GM23338 (cell line): ENCODE results near the gene IGF1R. TPM values are rescaled to one million over a fixed set of nuclear protein-coding genes. Genes with fewer than 3 reads are reported as not detected.

Experiments used
- ATAC-seq: fragments of 200-7000 bp; cut with Tn5 transposase; 3 replicates; pipeline ENCODE4 v1.9.1; 2020
- DNase-seq: peaks from one replicate; pipeline ENCODE4 v3.0.0-alpha.2; 2015; ENCODE audit warnings: low spot score
- H2AFZ ChIP-seq: fragments of 200-600 bp; sonication (generic); 2 replicates; pipeline ENCODE4 v1.8.0; 2016; ENCODE audit warnings: antibody characterized with exemption, mild to moderate bottlenecking, moderate library complexity
- H3F3A ChIP-seq: fragments of 200-600 bp; sonication (generic); replicated peaks from 2 replicates; pipeline ENCODE4 v1.8.0; 2017; ENCODE audit warnings: antibody characterized with exemption, mixed run types, low read depth
- H3K27ac ChIP-seq: fragments of 200-600 bp; sonication (generic); 2 replicates; pipeline ENCODE4 v1.6.1; 2016; ENCODE audit warnings: low read depth
- H3K27me3 ChIP-seq: fragments of 200-600 bp; sonication (generic); 2 replicates; pipeline ENCODE4 v1.8.0; 2016; ENCODE audit warnings: mild to moderate bottlenecking, mixed run types, moderate library complexity; ENCODE audit not compliant: insufficient read depth
- H3K36me3 ChIP-seq: fragments of 200-600 bp; sonication (generic); 2 replicates; pipeline ENCODE4 v1.8.0; 2016; ENCODE audit warnings: mild to moderate bottlenecking; ENCODE audit not compliant: insufficient read depth
- H3K4me1 ChIP-seq: fragments of 200-600 bp; sonication (generic); 2 replicates; pipeline ENCODE4 v1.8.0; 2016; ENCODE audit warnings: mild to moderate bottlenecking, moderate library complexity; ENCODE audit not compliant: insufficient read depth
- H3K4me2 ChIP-seq: fragments of 200-600 bp; sonication (generic); 2 replicates; pipeline ENCODE4 v1.7.1; 2017; ENCODE audit warnings: mixed run types
- H3K4me3 ChIP-seq: fragments of 200-600 bp; sonication (generic); 2 replicates; pipeline ENCODE4 v1.6.1; 2016; ENCODE audit warnings: mixed run types
- H3K79me2 ChIP-seq: fragments of 200-600 bp; sonication (generic); replicated peaks from 2 replicates; pipeline ENCODE4 v1.8.0; 2017; ENCODE audit warnings: mild to moderate bottlenecking; ENCODE audit not compliant: insufficient read depth
- H3K9me2 ChIP-seq: fragments of 200-600 bp; sonication (generic); 2 replicates; pipeline ENCODE4 v1.8.0; 2017; ENCODE audit not compliant: insufficient read depth
- H4K20me1 ChIP-seq: fragments of 200-600 bp; sonication (generic); replicated peaks from 2 replicates; pipeline ENCODE4 v1.8.0; 2017; ENCODE audit warnings: mild to moderate bottlenecking; ENCODE audit not compliant: insufficient read depth
- H3K27ac Mint-ChIP-seq: 2 replicates; pipeline ENCODE4 v1.8.0; 2020; ENCODE audit warnings: inconsistent platforms, mild to moderate bottlenecking, moderate library complexity, mixed read lengths
- H3K27me3 Mint-ChIP-seq: 3 replicates; pipeline ENCODE4 v1.8.0; 2022; ENCODE audit warnings: low read depth, mild to moderate bottlenecking, moderate library complexity, mixed read lengths, inconsistent platforms; ENCODE audit not compliant: insufficient read depth, poor library complexity
- H3K36me3 Mint-ChIP-seq: 3 replicates; pipeline ENCODE4 v1.8.0; 2021; ENCODE audit warnings: low read depth, mild to moderate bottlenecking, inconsistent platforms, moderate library complexity, mixed read lengths
- H3K4me1 Mint-ChIP-seq: 3 replicates; pipeline ENCODE4 v1.8.0; 2020; ENCODE audit warnings: mild to moderate bottlenecking, inconsistent platforms, mixed read lengths
- H3K4me3 Mint-ChIP-seq: 3 replicates; pipeline ENCODE4 v1.8.0; 2021; ENCODE audit warnings: moderate library complexity, mild to moderate bottlenecking, inconsistent platforms, mixed read lengths
- H3K9me3 Mint-ChIP-seq: 3 replicates; pipeline ENCODE4 v1.8.0; 2020; ENCODE audit warnings: moderate library complexity, mild to moderate bottlenecking, inconsistent platforms, mixed read lengths
- EZH2phosphoT487 ChIP-seq: fragments of 200-600 bp; sonication (generic); IDR thresholded peaks from one replicate; pipeline ENCODE4 v1.8.1; 2018; ENCODE audit warnings: antibody characterized with exemption; ENCODE audit not compliant: unreplicated experiment
- JUNB ChIP-seq: IDR thresholded peaks from one replicate; pipeline ENCODE4 v1.6.1; 2016; ENCODE audit warnings: antibody characterized with exemption; ENCODE audit not compliant: unreplicated experiment
- NANOG ChIP-seq: IDR thresholded peaks from 2 replicates; pipeline ENCODE4 v1.6.1; 2016; ENCODE audit warnings: antibody characterized with exemption, borderline replicate concordance
- ZNF331 ChIP-seq: fragments of 250-450 bp; sonication (Bioruptor Pico); IDR thresholded peaks from 2 replicates; pipeline ENCODE4 v1.5.0; 2020; ENCODE audit warnings: low read depth, mild to moderate bottlenecking, moderate library complexity
- polyA plus RNA-seq: library from polyadenylated mRNA; unstranded; fragments of >200 nt; fragmentation: Nextera tagmentation; extraction: Ambion mirVana; gene quantifications from 2 replicates; pipeline ENCODE4 v1.2.1, GENCODE V29; 2016
- total RNA-seq: library from RNA; depleted of rRNA; stranded (reverse); fragments of >200 nt; shearing (Covaris generic); gene quantifications from 2 replicates; pipeline ENCODE4 v1.2.3, GENCODE V29; 2014
- TF ChIP-seq, protein P1 (sequence below): fragments of 250-450 bp; sonication (Bioruptor Pico); IDR thresholded peaks from 2 replicates; pipeline ENCODE4 v1.5.0; 2020; ENCODE audit warnings: mild to moderate bottlenecking, moderate library complexity
- TF ChIP-seq, protein P2 (sequence below), 2 experiments: fragments of 200-600 bp in 1 of 2; sonication (generic) in 1 of 2; conservative IDR thresholded peaks; 2 replicates each; pipeline versions ENCODE4 v1.5.1 to v1.6.1; 2016 to 2017; ENCODE audit warnings: antibody characterized with exemption in 2 of 2, low read depth in 2 of 2, mild to moderate bottlenecking in 2 of 2, moderate library complexity in 1 of 2

IGF1R gene
- total and polyA plus RNA-seq, 2 experiments from 2014 or later = 20.4 to 92.2 TPM

DNA sequence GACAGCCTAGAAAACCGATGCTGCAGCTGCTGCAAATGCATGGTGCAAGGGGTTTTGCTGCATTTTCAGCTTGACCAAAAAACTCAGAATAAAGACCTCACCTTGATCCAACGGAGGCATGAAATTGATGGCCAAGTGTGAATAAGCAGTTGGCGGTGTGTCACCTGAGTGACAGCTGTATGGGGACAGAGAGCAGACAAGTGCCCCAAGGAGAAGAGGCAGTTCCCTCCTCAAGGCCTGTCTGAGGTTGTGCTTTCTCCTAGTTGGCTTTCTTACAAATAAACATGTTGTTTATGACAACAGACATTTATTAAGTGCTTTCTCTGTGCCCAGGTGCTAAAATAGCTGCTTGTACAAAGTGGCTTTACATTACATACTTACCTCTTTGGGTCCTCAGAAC lies 349.0 kb downstream of the IGF1R start (continued):
- TF ChIP-seq, protein P1, sequence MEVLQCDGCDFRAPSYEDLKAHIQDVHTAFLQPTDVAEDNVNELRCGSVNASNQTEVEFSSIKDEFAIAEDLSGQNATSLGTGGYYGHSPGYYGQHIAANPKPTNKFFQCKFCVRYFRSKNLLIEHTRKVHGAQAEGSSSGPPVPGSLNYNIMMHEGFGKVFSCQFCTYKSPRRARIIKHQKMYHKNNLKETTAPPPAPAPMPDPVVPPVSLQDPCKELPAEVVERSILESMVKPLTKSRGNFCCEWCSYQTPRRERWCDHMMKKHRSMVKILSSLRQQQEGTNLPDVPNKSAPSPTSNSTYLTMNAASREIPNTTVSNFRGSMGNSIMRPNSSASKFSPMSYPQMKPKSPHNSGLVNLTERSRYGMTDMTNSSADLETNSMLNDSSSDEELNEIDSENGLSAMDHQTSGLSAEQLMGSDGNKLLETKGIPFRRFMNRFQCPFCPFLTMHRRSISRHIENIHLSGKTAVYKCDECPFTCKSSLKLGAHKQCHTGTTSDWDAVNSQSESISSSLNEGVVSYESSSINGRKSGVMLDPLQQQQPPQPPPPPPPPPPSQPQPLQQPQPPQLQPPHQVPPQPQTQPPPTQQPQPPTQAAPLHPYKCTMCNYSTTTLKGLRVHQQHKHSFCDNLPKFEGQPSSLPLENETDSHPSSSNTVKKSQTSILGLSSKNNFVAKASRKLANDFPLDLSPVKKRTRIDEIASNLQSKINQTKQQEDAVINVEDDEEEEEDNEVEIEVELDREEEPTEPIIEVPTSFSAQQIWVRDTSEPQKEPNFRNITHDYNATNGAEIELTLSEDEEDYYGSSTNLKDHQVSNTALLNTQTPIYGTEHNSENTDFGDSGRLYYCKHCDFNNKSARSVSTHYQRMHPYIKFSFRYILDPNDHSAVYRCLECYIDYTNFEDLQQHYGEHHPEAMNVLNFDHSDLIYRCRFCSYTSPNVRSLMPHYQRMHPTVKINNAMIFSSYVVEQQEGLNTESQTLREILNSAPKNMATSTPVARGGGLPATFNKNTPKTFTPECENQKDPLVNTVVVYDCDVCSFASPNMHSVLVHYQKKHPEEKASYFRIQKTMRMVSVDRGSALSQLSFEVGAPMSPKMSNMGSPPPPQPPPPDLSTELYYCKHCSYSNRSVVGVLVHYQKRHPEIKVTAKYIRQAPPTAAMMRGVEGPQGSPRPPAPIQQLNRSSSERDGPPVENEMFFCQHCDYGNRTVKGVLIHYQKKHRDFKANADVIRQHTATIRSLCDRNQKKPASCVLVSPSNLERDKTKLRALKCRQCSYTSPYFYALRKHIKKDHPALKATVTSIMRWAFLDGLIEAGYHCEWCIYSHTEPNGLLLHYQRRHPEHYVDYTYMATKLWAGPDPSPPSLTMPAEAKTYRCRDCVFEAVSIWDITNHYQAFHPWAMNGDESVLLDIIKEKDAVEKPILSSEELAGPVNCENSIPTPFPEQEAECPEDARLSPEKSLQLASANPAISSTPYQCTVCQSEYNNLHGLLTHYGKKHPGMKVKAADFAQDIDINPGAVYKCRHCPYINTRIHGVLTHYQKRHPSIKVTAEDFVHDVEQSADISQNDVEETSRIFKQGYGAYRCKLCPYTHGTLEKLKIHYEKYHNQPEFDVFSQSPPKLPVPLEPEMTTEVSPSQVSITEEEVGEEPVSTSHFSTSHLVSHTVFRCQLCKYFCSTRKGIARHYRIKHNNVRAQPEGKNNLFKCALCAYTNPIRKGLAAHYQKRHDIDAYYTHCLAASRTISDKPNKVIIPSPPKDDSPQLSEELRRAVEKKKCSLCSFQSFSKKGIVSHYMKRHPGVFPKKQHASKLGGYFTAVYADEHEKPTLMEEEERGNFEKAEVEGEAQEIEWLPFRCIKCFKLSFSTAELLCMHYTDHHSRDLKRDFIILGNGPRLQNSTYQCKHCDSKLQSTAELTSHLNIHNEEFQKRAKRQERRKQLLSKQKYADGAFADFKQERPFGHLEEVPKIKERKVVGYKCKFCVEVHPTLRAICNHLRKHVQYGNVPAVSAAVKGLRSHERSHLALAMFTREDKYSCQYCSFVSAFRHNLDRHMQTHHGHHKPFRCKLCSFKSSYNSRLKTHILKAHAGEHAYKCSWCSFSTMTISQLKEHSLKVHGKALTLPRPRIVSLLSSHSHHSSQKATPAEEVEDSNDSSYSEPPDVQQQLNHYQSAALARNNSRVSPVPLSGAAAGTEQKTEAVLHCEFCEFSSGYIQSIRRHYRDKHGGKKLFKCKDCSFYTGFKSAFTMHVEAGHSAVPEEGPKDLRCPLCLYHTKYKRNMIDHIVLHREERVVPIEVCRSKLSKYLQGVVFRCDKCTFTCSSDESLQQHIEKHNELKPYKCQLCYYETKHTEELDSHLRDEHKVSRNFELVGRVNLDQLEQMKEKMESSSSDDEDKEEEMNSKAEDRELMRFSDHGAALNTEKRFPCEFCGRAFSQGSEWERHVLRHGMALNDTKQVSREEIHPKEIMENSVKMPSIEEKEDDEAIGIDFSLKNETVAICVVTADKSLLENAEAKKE (CRISPR knock-in tag) = no peak

DNA sequence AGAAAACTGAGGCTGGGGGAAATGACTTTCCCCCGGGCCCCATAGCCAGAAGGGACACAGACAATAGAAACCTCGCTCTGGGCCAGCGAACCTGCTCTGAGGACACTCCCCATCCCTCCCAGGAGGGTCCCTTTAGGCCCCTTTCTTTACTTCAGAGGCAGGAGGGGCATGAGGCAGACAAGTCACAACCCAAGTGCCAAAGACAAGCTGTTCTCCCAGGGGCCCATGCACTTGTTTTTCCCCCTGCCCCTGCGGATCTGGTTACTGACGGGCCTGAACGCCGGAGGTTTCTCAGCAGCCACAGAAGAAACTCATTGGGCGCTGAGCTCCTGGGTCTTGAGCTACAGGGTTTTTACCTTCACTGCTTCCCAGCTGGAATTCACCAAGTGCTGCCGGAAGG lies 349.4 kb downstream of the IGF1R start:
- H3K27ac Mint-ChIP-seq = no peak overlapping the region
- H3K79me2 ChIP-seq = no peaks in the 10 kb centered on the region
- no peaks in the 10 kb centered on the region; the same call in 1 of the 3 replicates for H3K9me3 Mint-ChIP-seq
- no peak for DNase-seq
- no peaks in the 10 kb centered on the region for H3F3A ChIP-seq
- no peak overlapping the region for H3K4me2 ChIP-seq
- H2AFZ ChIP-seq = peak overlapping the region; percentile 76; the same call in 1 of the 2 replicates
- peaks cover 2% of the 10 kb centered on the region for H3K27me3 Mint-ChIP-seq
- no peak for ATAC-seq
- no peaks in the 10 kb centered on the region for H4K20me1 ChIP-seq
- H3K36me3 Mint-ChIP-seq = peaks cover 2% of the 10 kb centered on the region; the same call in 1 of the 3 replicates
- H3K4me3 Mint-ChIP-seq = no peak overlapping the region
- H3K27me3 ChIP-seq = no peaks in the 10 kb centered on the region
- no peaks in the 10 kb centered on the region for H3K9me2 ChIP-seq
- no peaks in the 10 kb centered on the region for H3K36me3 ChIP-seq
- H3K4me1 Mint-ChIP-seq = no peaks in the 10 kb centered on the region
- TF ChIP-seq ZNF331 (CRISPR knock-in tag) (no peak), EZH2phosphoT487 (no peak), NANOG (no peak), JUNB (no peak)
- TF ChIP-seq, protein P2, sequence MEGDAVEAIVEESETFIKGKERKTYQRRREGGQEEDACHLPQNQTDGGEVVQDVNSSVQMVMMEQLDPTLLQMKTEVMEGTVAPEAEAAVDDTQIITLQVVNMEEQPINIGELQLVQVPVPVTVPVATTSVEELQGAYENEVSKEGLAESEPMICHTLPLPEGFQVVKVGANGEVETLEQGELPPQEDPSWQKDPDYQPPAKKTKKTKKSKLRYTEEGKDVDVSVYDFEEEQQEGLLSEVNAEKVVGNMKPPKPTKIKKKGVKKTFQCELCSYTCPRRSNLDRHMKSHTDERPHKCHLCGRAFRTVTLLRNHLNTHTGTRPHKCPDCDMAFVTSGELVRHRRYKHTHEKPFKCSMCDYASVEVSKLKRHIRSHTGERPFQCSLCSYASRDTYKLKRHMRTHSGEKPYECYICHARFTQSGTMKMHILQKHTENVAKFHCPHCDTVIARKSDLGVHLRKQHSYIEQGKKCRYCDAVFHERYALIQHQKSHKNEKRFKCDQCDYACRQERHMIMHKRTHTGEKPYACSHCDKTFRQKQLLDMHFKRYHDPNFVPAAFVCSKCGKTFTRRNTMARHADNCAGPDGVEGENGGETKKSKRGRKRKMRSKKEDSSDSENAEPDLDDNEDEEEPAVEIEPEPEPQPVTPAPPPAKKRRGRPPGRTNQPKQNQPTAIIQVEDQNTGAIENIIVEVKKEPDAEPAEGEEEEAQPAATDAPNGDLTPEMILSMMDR (conservative IDR thresholded peaks at IDR 0.05; ENCODE audit: low read depth in 2 of 2) = no peak
- H3K4me3 ChIP-seq = no peak overlapping the region
- H3K4me1 ChIP-seq = no peaks in the 10 kb centered on the region
- no peak overlapping the region for H3K27ac ChIP-seq
